Neural progenitor cell (in vitro differentiated cells): ENCODE measurements around the gene TUBB2A.
"Not testable (repeated sequence)": the region's sequence is repeated elsewhere in the genome, so short reads cannot be mapped to it uniquely, and the experiment has no call there.

Source experiments
- CTCF ChIP-seq: fragments of 200-600 bp; sonication (generic); IDR thresholded peaks from 2 replicates; pipeline ENCODE4 v1.5.1; 2017; ENCODE audit warnings: antibody characterized with exemption, mild to moderate bottlenecking
- EZH2 ChIP-seq: fragments of 200-600 bp; sonication (generic); IDR thresholded peaks from 2 replicates; pipeline ENCODE4 v1.6.1; 2017; ENCODE audit warnings: antibody characterized with exemption, mild to moderate bottlenecking, moderate library complexity
- EZH2phosphoT487 ChIP-seq: fragments of 200-600 bp; sonication (generic); IDR thresholded peaks from 2 replicates; pipeline ENCODE4 v1.6.1; 2017; ENCODE audit warnings: antibody characterized with exemption

DNA sequence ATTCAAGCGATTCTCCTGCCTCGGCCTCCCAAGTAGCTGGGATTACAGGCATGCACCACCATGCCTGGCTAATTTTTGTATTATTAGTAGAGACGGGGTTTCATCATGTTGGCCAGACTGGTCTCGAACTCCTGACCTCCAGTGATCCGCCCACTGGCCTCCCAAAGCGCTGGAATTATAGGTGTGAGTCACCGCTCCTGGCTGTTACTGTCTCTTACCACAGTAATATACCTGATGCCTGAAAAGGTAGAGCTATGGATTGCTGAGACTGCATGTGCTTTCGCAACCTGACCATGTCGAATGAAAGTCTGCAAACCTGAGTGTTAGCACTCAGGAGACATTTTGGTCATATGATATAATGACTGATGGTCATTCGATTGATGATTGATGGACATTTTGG is 31.8 kb upstream of the TUBB2A start:
- not testable (repeated sequence) for TF ChIP-seq CTCF, EZH2, EZH2phosphoT487
